IMR-90 (cell line): ENCODE results near the gene PDK1. TPM values are rescaled to one million over a fixed set of nuclear protein-coding genes. Genes with fewer than 3 reads are reported as not detected.

Experiments
- ATAC-seq: fragments of 200-7000 bp; cut with Tn5 transposase; 2 replicates; pipeline ENCODE4 v1.9.1; 2020; ENCODE audit warnings: low read depth, mild to moderate bottlenecking, moderate library complexity
- BruUV-seq: library from RNA; stranded (reverse); fragments of 400-500 nt; replicated peaks from 2 replicates; lab custom pipeline; 2021; lab: Mats Ljungman, UMichigan
- CTCF ChIA-PET: fragments of 300-600 bp; formaldehyde crosslinking; extraction: SDS; loops from one replicate; lab custom pipeline; 2021; ENCODE audit warnings: antibody characterized with exemption; lab: Yijun Ruan, JAX
- POLR2A ChIA-PET: fragments of 300-600 bp; sonication (Branson Sonifier 250); formaldehyde crosslinking; loops from one replicate; lab custom pipeline; 2022; ENCODE audit warnings: antibody characterized with exemption; ENCODE audit not compliant: unreplicated experiment; lab: Charles Lee
- DNase-seq: peaks from one replicate; pipeline ENCODE4 v3.0.0; 2013
- H2AFZ ChIP-seq: replicated peaks from 2 replicates; pipeline ENCODE3; 2013; ENCODE audit warnings: low read length, mild to moderate bottlenecking; ENCODE audit not compliant: poor library complexity
- H2AK5ac ChIP-seq: 2 replicates; pipeline ENCODE4 v1.6.1; 2013; ENCODE audit warnings: low read depth, low read length, inconsistent platforms
- H2AK9ac ChIP-seq: replicated peaks from 2 replicates; pipeline ENCODE3; 2013; ENCODE audit warnings: mild to moderate bottlenecking, low read depth, low read length, moderate library complexity; ENCODE audit not compliant: poor library complexity
- H2BK120ac ChIP-seq: 2 replicates; pipeline ENCODE4 v1.6.1; 2013; ENCODE audit warnings: low read depth, low read length, inconsistent platforms
- H2BK15ac ChIP-seq: 3 replicates; pipeline ENCODE4 v1.6.1; 2013; ENCODE audit warnings: low read depth, low read length, inconsistent platforms
- H2BK20ac ChIP-seq: 2 replicates; pipeline ENCODE4 v1.6.1; 2013; ENCODE audit warnings: low read depth, mild to moderate bottlenecking, inconsistent platforms, low read length, moderate library complexity
- H2BK5ac ChIP-seq: 2 replicates; pipeline ENCODE4 v1.6.1; 2013; ENCODE audit warnings: mild to moderate bottlenecking, low read depth, low read length, inconsistent platforms; ENCODE audit not compliant: poor library complexity, severe bottlenecking
- H3K14ac ChIP-seq: replicated peaks from 2 replicates; pipeline ENCODE4 v1.6.1; 2013; ENCODE audit warnings: low read depth, low read length, inconsistent platforms
- H3K18ac ChIP-seq: 2 replicates; pipeline ENCODE4 v1.6.1; 2013; ENCODE audit warnings: low read depth, low read length, control low read depth
- H3K23ac ChIP-seq: 2 replicates; pipeline ENCODE4 v1.6.1; 2013; ENCODE audit warnings: low read depth, low read length, inconsistent platforms
- H3K27ac ChIP-seq: 2 replicates; pipeline ENCODE4 v1.5.1; 2013; ENCODE audit warnings: mild to moderate bottlenecking, control low read depth, low read length; ENCODE audit not compliant: insufficient read depth
- H3K27me3 ChIP-seq: 2 replicates; pipeline ENCODE4 v1.6.1; 2013; ENCODE audit warnings: low read length; ENCODE audit not compliant: control insufficient read depth, insufficient read depth
- H3K36me3 ChIP-seq: 2 replicates; pipeline ENCODE4 v1.6.1; 2013; ENCODE audit warnings: low read length, mixed read lengths; ENCODE audit not compliant: control insufficient read depth, insufficient read depth
- H3K4ac ChIP-seq: 2 replicates; pipeline ENCODE4 v1.6.1; 2013; ENCODE audit warnings: low read depth, low read length, inconsistent platforms
- H3K4me1 ChIP-seq: 2 replicates; pipeline ENCODE4 v1.6.1; 2013; ENCODE audit warnings: low read length, mixed read lengths; ENCODE audit not compliant: control insufficient read depth, insufficient read depth
- H3K4me2 ChIP-seq: 2 replicates; pipeline ENCODE4 v1.6.1; 2013; ENCODE audit warnings: low read depth, mild to moderate bottlenecking, control low read depth, low read length, moderate library complexity
- H3K4me3 ChIP-seq: 2 replicates; pipeline ENCODE4 v1.5.1; 2013; ENCODE audit warnings: low read depth, mild to moderate bottlenecking, control low read depth, low read length, moderate library complexity; ENCODE audit not compliant: insufficient read depth
- H3K56ac ChIP-seq: 2 replicates; pipeline ENCODE4 v1.6.1; 2013; ENCODE audit warnings: low read length, inconsistent platforms; ENCODE audit not compliant: insufficient read depth; ENCODE audit errors: extremely low read depth
- H3K79me1 ChIP-seq, 2 experiments: 2 replicates each; pipeline ENCODE4 v1.6.1; 2013; ENCODE audit warnings: low read length in 2 of 2, inconsistent platforms in 1 of 2, low read depth in 1 of 2
- H3K9ac ChIP-seq: 2 replicates; pipeline ENCODE4 v1.6.1; 2013; ENCODE audit warnings: low read depth, low read length, control low read depth
- H3K9me1 ChIP-seq: 2 replicates; pipeline ENCODE4 v1.6.1; 2013; ENCODE audit warnings: low read length, inconsistent platforms; ENCODE audit not compliant: insufficient read depth
- H3K9me3 ChIP-seq: 2 replicates; pipeline ENCODE4 v1.6.1; 2013; ENCODE audit warnings: low read length; ENCODE audit not compliant: control insufficient read depth, insufficient read depth
- H4K20me1 ChIP-seq: 2 replicates; pipeline ENCODE4 v1.6.1; 2013; ENCODE audit warnings: low read length, inconsistent platforms; ENCODE audit not compliant: insufficient read depth
- H4K5ac ChIP-seq: 2 replicates; pipeline ENCODE4 v1.6.1; 2013; ENCODE audit warnings: mild to moderate bottlenecking, low read depth, low read length, control low read depth
- H4K8ac ChIP-seq, 2 experiments: 2 replicates each; pipeline ENCODE4 v1.6.1; 2013; ENCODE audit warnings: low read depth in 2 of 2, low read length in 2 of 2, control low read depth in 1 of 2, inconsistent platforms in 1 of 2
- H4K91ac ChIP-seq: 2 replicates; pipeline ENCODE4 v1.6.1; 2013; ENCODE audit warnings: low read depth, low read length, inconsistent platforms; ENCODE audit not compliant: insufficient read depth
- BHLHE40 ChIP-seq: fragments of 150-350 bp; IDR thresholded peaks from 2 replicates; pipeline ENCODE4 v1.6.1; 2016; ENCODE audit warnings: mild to moderate bottlenecking, low read depth, low read length
- CHD1 ChIP-seq: IDR thresholded peaks from 2 replicates; pipeline ENCODE4 v1.6.1; 2012; ENCODE audit warnings: low read depth, low read length, improper control_type of control experiment
- FOS ChIP-seq: fragments of 150-350 bp; IDR thresholded peaks from 2 replicates; pipeline ENCODE4 v1.6.1; 2016; ENCODE audit warnings: low read depth, low read length
- MAFK ChIP-seq: IDR thresholded peaks from 2 replicates; pipeline ENCODE4 v1.6.1; 2012; ENCODE audit warnings: low read depth, low read length, improper control_type of control experiment
- MAZ ChIP-seq: IDR thresholded peaks from 2 replicates; pipeline ENCODE4 v1.6.1; 2012; ENCODE audit warnings: low read depth, mild to moderate bottlenecking, low read length, improper control_type of control experiment, moderate library complexity, borderline replicate concordance
- NFE2L2 ChIP-seq: fragments of 150-350 bp; IDR thresholded peaks from 2 replicates; pipeline ENCODE4 v1.6.1; 2016; ENCODE audit warnings: low read depth, mild to moderate bottlenecking, low read length
- POLR2A ChIP-seq: IDR thresholded peaks from 2 replicates; pipeline ENCODE4 v1.6.1; 2012; ENCODE audit warnings: mild to moderate bottlenecking, low read depth, low read length
- RAD21 ChIP-seq: IDR thresholded peaks from 2 replicates; pipeline ENCODE4 v1.6.1; 2012; ENCODE audit warnings: low read length, improper control_type of control experiment
- RCOR1 ChIP-seq: IDR thresholded peaks from 2 replicates; pipeline ENCODE4 v1.6.1; 2012; ENCODE audit warnings: mild to moderate bottlenecking, low read length, improper control_type of control experiment; ENCODE audit not compliant: insufficient replicate concordance
- WGBS, 2 experiments: methylation state at CpG; one replicate each; pipeline versions ENCODE4 v1.1.5 to v1.1.7; 2013; ENCODE audit warnings: missing lambda C conversion rate in 2 of 2; ENCODE audit not compliant: insufficient read length in 1 of 2; ENCODE audit errors: extremely low coverage in 2 of 2; 5-methylcytosine and 5-hydroxymethylcytosine counted together
- dilution Hi-C: fragments of 300-500 bp; cut with HindIII; formaldehyde crosslinking; loops from one replicate; pipeline ENCODE4 v1.14.3; 2018; ENCODE audit warnings: low sequenced_read_pairs; ENCODE audit not compliant: unreplicated experiment
- in situ Hi-C: fragments of 300-500 bp; cut with MboI; formaldehyde crosslinking; loops from 3 replicates; pipeline ENCODE4 v1.14.3; 2019; ENCODE audit warnings: low sequenced_read_pairs, inconsistent platforms, mixed read lengths
- intact Hi-C: fragments of 100-400 bp; cut with micrococcal nuclease; formaldehyde crosslinking; loops from 2 replicates; pipeline ENCODE4 v1.10.0; 2022
- polyA plus RNA-seq, 3 experiments: library from polyadenylated mRNA; depleted of rRNA; stranded (reverse); fragments of >200 nt; gene quantifications; 2 replicates each; pipeline ENCODE4 v1.2.3, GENCODE V29; 2012; ENCODE audit warnings: low replicate concordance in 1 of 3
- total RNA-seq: library from RNA; depleted of rRNA; stranded (reverse); fragments of >200 nt; gene quantifications from 2 replicates; pipeline ENCODE4 v1.2.3, GENCODE V29; 2012
- TF ChIP-seq, protein P1 (sequence below): fragments of 150-350 bp; IDR thresholded peaks from 2 replicates; pipeline ENCODE4 v1.6.1; 2016; ENCODE audit warnings: low read depth, mild to moderate bottlenecking, low read length, moderate library complexity, borderline replicate concordance
- TF ChIP-seq, protein P2 (sequence below): conservative IDR thresholded peaks from 2 replicates; pipeline ENCODE4 v1.5.1; 2012; ENCODE audit warnings: mild to moderate bottlenecking, low read depth, low read length, improper control_type of control experiment
- TF ChIP-seq, protein P3 (sequence below): fragments of 150-350 bp; IDR thresholded peaks from 2 replicates; pipeline ENCODE4 v1.6.1; 2017; ENCODE audit warnings: mild to moderate bottlenecking, antibody characterized with exemption, low read length, low read depth

PDK1 gene
- total and polyA plus RNA-seq, 2 of the 4 experiments (the other 2 are of a cell fraction): 38.1 to 85.9 TPM

DNA sequence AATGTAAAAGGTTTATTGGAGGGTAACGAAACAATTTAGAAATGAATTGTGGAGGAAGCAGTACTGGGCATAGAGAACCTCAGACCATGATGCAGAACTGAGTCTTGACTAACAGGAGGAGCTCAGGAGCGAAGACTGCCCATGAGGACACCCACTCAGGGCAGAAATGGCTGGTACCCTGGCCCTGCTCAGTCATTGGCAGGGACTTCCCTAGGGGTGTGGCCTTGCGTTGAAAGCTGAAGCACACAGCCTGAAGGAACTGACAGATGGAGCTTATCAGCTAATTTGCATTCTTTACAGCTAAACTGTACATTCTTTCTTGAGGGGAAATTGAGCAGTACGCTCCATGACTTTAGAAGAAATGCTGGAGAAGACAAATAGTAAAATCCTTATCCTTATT, 57.1 kb downstream of the PDK1 start:
- peak; percentile 48 for DNase-seq
- POLR2A ChIA-PET: no interaction called here
- no peak overlapping the region for H3K9ac ChIP-seq

More for the DNA sequence above, 57.1 kb downstream of the PDK1 start:
- Histone ChIP-seq H4K8ac (peak overlapping the region in 1 of 2 experiments; percentile 43; a peak in 1 of 4 replicates), H3K36me3 (peaks cover 6% of the 10 kb centered on the region), H4K20me1 (no peaks in the 10 kb centered on the region), H3K9me1 (no peaks in the 10 kb centered on the region; the same call in 1 of the 2 replicates), H3K79me1 (peaks cover 6 to 13% of the 10 kb centered on the region in 2 experiments; a peak in 2 of 4 replicates), H2BK5ac (peak overlapping the region; percentile 43), H2AK9ac (no peak overlapping the region), H3K9me3 (no peaks in the 10 kb centered on the region), H2AK5ac (no peak overlapping the region), H3K18ac (no peak overlapping the region), H3K4ac (no peak overlapping the region), H3K27me3 (no peaks in the 10 kb centered on the region), H3K14ac (no peak overlapping the region), H2BK20ac (no peak overlapping the region), H2BK15ac (no peak overlapping the region), H3K4me3 (no peak overlapping the region), H2BK120ac (peak overlapping the region; percentile 5; the same call in 1 of the 2 replicates), H3K4me1 (peaks cover 11% of the 10 kb centered on the region), H4K5ac (no peak overlapping the region), H3K23ac (no peak overlapping the region), H3K56ac (no peak overlapping the region), H4K91ac (no peak overlapping the region), H3K4me2 (no peak overlapping the region), H2AFZ (peak overlapping the region; percentile 2), H3K27ac (peak overlapping the region; percentile 55; the same call in 1 of the 2 replicates)
- dilution Hi-C loops (no loop called here), in situ Hi-C loops (no loop called here), intact Hi-C loops (no loop called here)
- BruUV-seq: no TSS peak
- TF ChIP-seq, protein P1, sequence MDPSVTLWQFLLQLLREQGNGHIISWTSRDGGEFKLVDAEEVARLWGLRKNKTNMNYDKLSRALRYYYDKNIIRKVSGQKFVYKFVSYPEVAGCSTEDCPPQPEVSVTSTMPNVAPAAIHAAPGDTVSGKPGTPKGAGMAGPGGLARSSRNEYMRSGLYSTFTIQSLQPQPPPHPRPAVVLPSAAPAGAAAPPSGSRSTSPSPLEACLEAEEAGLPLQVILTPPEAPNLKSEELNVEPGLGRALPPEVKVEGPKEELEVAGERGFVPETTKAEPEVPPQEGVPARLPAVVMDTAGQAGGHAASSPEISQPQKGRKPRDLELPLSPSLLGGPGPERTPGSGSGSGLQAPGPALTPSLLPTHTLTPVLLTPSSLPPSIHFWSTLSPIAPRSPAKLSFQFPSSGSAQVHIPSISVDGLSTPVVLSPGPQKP: no peak
- TF ChIP-seq FOS (no peak), BHLHE40 (no peak), POLR2A (no peak), MAFK (no peak), CHD1 (no peak), MAZ (no peak), RAD21 (no peak), RCOR1 (no peak), NFE2L2 (no peak)
- TF ChIP-seq, protein P2, sequence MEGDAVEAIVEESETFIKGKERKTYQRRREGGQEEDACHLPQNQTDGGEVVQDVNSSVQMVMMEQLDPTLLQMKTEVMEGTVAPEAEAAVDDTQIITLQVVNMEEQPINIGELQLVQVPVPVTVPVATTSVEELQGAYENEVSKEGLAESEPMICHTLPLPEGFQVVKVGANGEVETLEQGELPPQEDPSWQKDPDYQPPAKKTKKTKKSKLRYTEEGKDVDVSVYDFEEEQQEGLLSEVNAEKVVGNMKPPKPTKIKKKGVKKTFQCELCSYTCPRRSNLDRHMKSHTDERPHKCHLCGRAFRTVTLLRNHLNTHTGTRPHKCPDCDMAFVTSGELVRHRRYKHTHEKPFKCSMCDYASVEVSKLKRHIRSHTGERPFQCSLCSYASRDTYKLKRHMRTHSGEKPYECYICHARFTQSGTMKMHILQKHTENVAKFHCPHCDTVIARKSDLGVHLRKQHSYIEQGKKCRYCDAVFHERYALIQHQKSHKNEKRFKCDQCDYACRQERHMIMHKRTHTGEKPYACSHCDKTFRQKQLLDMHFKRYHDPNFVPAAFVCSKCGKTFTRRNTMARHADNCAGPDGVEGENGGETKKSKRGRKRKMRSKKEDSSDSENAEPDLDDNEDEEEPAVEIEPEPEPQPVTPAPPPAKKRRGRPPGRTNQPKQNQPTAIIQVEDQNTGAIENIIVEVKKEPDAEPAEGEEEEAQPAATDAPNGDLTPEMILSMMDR: no peak
- TF ChIP-seq, protein P3, sequence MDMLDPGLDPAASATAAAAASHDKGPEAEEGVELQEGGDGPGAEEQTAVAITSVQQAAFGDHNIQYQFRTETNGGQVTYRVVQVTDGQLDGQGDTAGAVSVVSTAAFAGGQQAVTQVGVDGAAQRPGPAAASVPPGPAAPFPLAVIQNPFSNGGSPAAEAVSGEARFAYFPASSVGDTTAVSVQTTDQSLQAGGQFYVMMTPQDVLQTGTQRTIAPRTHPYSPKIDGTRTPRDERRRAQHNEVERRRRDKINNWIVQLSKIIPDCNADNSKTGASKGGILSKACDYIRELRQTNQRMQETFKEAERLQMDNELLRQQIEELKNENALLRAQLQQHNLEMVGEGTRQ: no peak
- 100% methylated on average over 1 of the region's 4 CpGs; no CpG with 5 or more reads in 1 of the 2 experiments for WGBS, 2 experiments
- ATAC-seq: peak; percentile 91
- CTCF ChIA-PET: interaction anchor here (1.0 kb wide), 1 partner anchor 176 kb away, joined by 3 read pairs; no protein-coding TSS in a partner anchor
